Kidney (tissue), 14 donors: Measurements from ENCODE around the gene FOS. TPM values are rescaled to one million over a fixed set of nuclear protein-coding genes. Genes with fewer than 3 reads are reported as not detected.
A peak's percentile ranks its signal among the peaks of the same experiment; 100 is the strongest.

Experiments
- DNase-seq, 5 donors: peaks; one replicate each; pipeline ENCODE4 v3.0.0-alpha.2; 2013 to 2020
- FAIRE-seq: peaks from 2 replicates; lab custom pipeline; 2012; peaks lifted over from hg19 to GRCh38; lab: Jason Lieb, UNC
- H3K27ac ChIP-seq, 2 donors: one replicate each; pipeline ENCODE4 v1.7.0; 2013; ENCODE audit warnings: low read depth in 2 of 2, low read length in 2 of 2, inconsistent platforms in 1 of 2
- H3K27me3 ChIP-seq: one replicate; pipeline ENCODE4 v1.7.1; 2013; ENCODE audit warnings: low read length, inconsistent platforms; ENCODE audit not compliant: control insufficient read depth, insufficient read depth
- H3K36me3 ChIP-seq, 3 donors: one replicate each; pipeline versions ENCODE4 v1.7.0 to v1.7.1; 2013; ENCODE audit warnings: low read length in 3 of 3, control low read depth in 1 of 3, inconsistent platforms in 1 of 3; ENCODE audit not compliant: insufficient read depth in 3 of 3, control insufficient read depth in 2 of 3
- H3K4me1 ChIP-seq, 3 donors: one replicate each; pipeline versions ENCODE4 v1.7.0 to v1.7.1; 2013; ENCODE audit warnings: low read length in 3 of 3, inconsistent platforms in 1 of 3, low read depth in 1 of 3; ENCODE audit not compliant: control insufficient read depth in 2 of 3, insufficient read depth in 2 of 3
- H3K4me3 ChIP-seq, 3 donors: one replicate each; pipeline versions ENCODE4 v1.7.0 to v1.8.1; 2013; ENCODE audit warnings: low read length in 3 of 3, control low read depth in 1 of 3, inconsistent platforms in 1 of 3
- H3K9ac ChIP-seq, 3 donors: one replicate each; pipeline versions ENCODE4 v1.7.0 to v1.7.1; 2013; ENCODE audit warnings: low read length in 3 of 3, control low read depth in 1 of 3, inconsistent platforms in 1 of 3
- H3K9me3 ChIP-seq, 3 donors: one replicate each; pipeline versions ENCODE4 v1.7.0 to v1.7.1; 2013; ENCODE audit warnings: low read length in 3 of 3, control low read depth in 1 of 3, inconsistent platforms in 1 of 3; ENCODE audit not compliant: control insufficient read depth in 2 of 3, insufficient read depth in 1 of 3
- CTCF ChIP-seq: IDR thresholded peaks from 3 replicates; pipeline ENCODE4 v1.5.1; 2012; ENCODE audit warnings: mild to moderate bottlenecking, moderate library complexity, borderline replicate concordance; ENCODE audit not compliant: insufficient read depth; ENCODE audit errors: extremely low read depth
- intact Hi-C: fragments of 100-400 bp; cut with DNase I; formaldehyde crosslinking; loops from one replicate; pipeline ENCODE4 v1.11.1; 2022
- polyA plus RNA-seq: library from polyadenylated mRNA; stranded (reverse); fragments of 350-450 nt; fragmentation: Illumina TruSeq; extraction: RNeasy Lipid Tissue Mini Kit (QIAGEN cat#74804); gene quantifications from one replicate; pipeline ENCODE4 v1.2.3, GENCODE V29; 2014; ENCODE audit warnings: low read depth, low replicate concordance; ENCODE audit not compliant: insufficient read depth
- total RNA-seq: library from RNA; stranded (reverse); fragmentation: NEBNext Ultra II Directional; extraction: Animal tissue kit (Norgen Biotek cat#: 25700); gene quantifications from one replicate; pipeline ENCODE4 v1.2.1, GENCODE V29; 2021
- donor health status: control.
- donor health status: control.
- donor health status: control.
- donor health status: control.
- donor health status: control.
- donor health status: DM: yes; HTN: yes; CAD: no.
- donor health status: Normal renal cell carcinoma (clear cell type).

Gene FOS
- total and polyA plus RNA-seq, 2 donors from 2014 or later, result 116 to 193 TPM

- Histone ChIP-seq H3K27ac (no peak overlapping the region), H3K27me3 (no peaks in the 10 kb centered on the region), H3K4me3 (no peak overlapping the region), H3K9ac (no peak overlapping the region), H3K9me3 (no peaks in the 10 kb centered on the region), H3K36me3 (no peaks in the 10 kb centered on the region), H3K4me1 (peaks cover 5 to 15% (median 7%) of the 10 kb centered on the region in 3 donors)
- TF ChIP-seq CTCF, result no peak
- FAIRE-seq, result no peak
- no peak for DNase-seq
- intact Hi-C loops, result no loop called here
These were observed 18.9 kb downstream of the FOS start for GRCh38 chr14:75297411-75298040.

- Histone ChIP-seq H3K9me3 (no peaks in the 10 kb centered on the region), H3K9ac (no peak overlapping the region), H3K27ac (peak overlapping the region in 1 of 2 donors; percentile 20), H3K27me3 (no peaks in the 10 kb centered on the region), H3K4me1 (peaks cover 5 to 15% (median 7%) of the 10 kb centered on the region in 3 donors), H3K4me3 (no peak overlapping the region), H3K36me3 (no peaks in the 10 kb centered on the region)
- no peak for FAIRE-seq
- peak in 1 of 5 donors; percentile 83 for DNase-seq
- intact Hi-C loops, result no loop called here
- TF ChIP-seq CTCF, result no peak
These were observed 19.7 kb downstream of the FOS start for GRCh38 chr14:75298187-75298965.

- peaks cover 5 to 15% (median 7%) of the 10 kb centered on the region in 3 donors for H3K4me1 ChIP-seq
- no peak overlapping the region for H3K9ac ChIP-seq
- H3K9me3 ChIP-seq, result no peaks in the 10 kb centered on the region
- FAIRE-seq, result no peak
- DNase-seq, result no peak
- H3K4me3 ChIP-seq, result no peak overlapping the region
- H3K36me3 ChIP-seq, result no peaks in the 10 kb centered on the region
- no peaks in the 10 kb centered on the region for H3K27me3 ChIP-seq
- TF ChIP-seq CTCF, result no peak
- intact Hi-C loops, result no loop called here
- H3K27ac ChIP-seq, result peak overlapping the region; percentile 9 to 20
These were observed 20.4 kb downstream of the FOS start for GRCh38 chr14:75299059-75299458.
